Measurements from ENCODE around the gene ABCC9.
"Not testable (repeated sequence)": the region's sequence is repeated elsewhere in the genome, so short reads cannot be mapped to it uniquely, and the experiment has no call there.

The ABCC9 gene

GRCh38 chr12:21814814-21815213, 126.4 kb downstream of the ABCC9 start:
- DNase-seq (ENCODE audit: low spot score): no peak

GRCh38 chr12:21814327-21814726, 126.9 kb downstream of the ABCC9 start:
- no peak for DNase-seq (ENCODE audit: low spot score)

GRCh38 chr12:21813751-21814150, 127.5 kb downstream of the ABCC9 start:
- DNase-seq (ENCODE audit: low spot score): no peak

GRCh38 chr12:21813125-21813524, 128.1 kb downstream of the ABCC9 start:
- DNase-seq (ENCODE audit: low spot score): no peak

GRCh38 chr12:21812340-21812739, 128.9 kb downstream of the ABCC9 start:
- DNase-seq (ENCODE audit: low spot score): not testable (repeated sequence)

GRCh38 chr12:21809100-21809499, 132.1 kb downstream of the ABCC9 start:
- no peak for DNase-seq (ENCODE audit: low spot score)

- no peak for DNase-seq (ENCODE audit: low spot score)
Observed at GRCh38 chr12:21806255-21806654, 135.0 kb downstream of the ABCC9 start.

- no peak for DNase-seq (ENCODE audit: low spot score)
Observed at GRCh38 chr12:21801522-21802288, 139.5 kb downstream of the ABCC9 start.

- no peak for DNase-seq (ENCODE audit: low spot score)
Observed at GRCh38 chr12:21800011-21800410, 141.2 kb downstream of the ABCC9 start.

GRCh38 chr12:21797539-21797938, 143.7 kb downstream of the ABCC9 start:
- DNase-seq (ENCODE audit: low spot score): no peak

GRCh38 chr12:21795648-21796328, 145.4 kb downstream of the ABCC9 start:
- DNase-seq (ENCODE audit: low spot score): no peak

- not testable (repeated sequence) for DNase-seq (ENCODE audit: low spot score)
Observed at GRCh38 chr12:21794807-21795595, 146.2 kb downstream of the ABCC9 start.

GRCh38 chr12:21789687-21790086, 151.5 kb downstream of the ABCC9 start:
- DNase-seq (ENCODE audit: low spot score): not testable (repeated sequence)

- DNase-seq (ENCODE audit: low spot score): no peak
Observed at GRCh38 chr12:21788089-21788983, 152.9 kb downstream of the ABCC9 start.

GRCh38 chr12:21786041-21786531, 155.1 kb downstream of the ABCC9 start:
- DNase-seq (ENCODE audit: low spot score): no peak

- not testable (repeated sequence) for DNase-seq (ENCODE audit: low spot score)
Observed at GRCh38 chr12:21782723-21783122, 158.5 kb downstream of the ABCC9 start.

GRCh38 chr12:21780786-21781185, 160.4 kb downstream of the ABCC9 start:
- no peak for DNase-seq (ENCODE audit: low spot score)

- DNase-seq (ENCODE audit: low spot score): no peak
Observed at GRCh38 chr12:21776175-21776574, 165.1 kb downstream of the ABCC9 start.

- no peak for DNase-seq (ENCODE audit: low spot score)
Observed at GRCh38 chr12:21775133-21775820, 165.9 kb downstream of the ABCC9 start.

GRCh38 chr12:21774358-21775132, 166.7 kb downstream of the ABCC9 start, which contains the start of gene KCNJ8:
Gene KCNJ8 (minus strand): TSS chr12:21774706. CDS start chr12:21773616, 1,090 bp downstream.
- peak; percentile 52 for DNase-seq (ENCODE audit: low spot score)

All from AG20443 (cell line).